Ovary (tissue), 3 donors: ENCODE measurements around the gene ZNF699.
"Not testable (repeated sequence)": the region's sequence is repeated elsewhere in the genome, so short reads cannot be mapped to it uniquely, and the experiment has no call there.

Experiments used
- EP300 ChIP-seq: sonication (generic); formaldehyde crosslinking; IDR thresholded peaks from one replicate; pipeline ENCODE4 v1.6.1; 2017; ENCODE audit warnings: antibody characterized with exemption
- POLR2A ChIP-seq: fragments of 450-650 bp; IDR thresholded peaks from one replicate; pipeline ENCODE4 v1.6.1; 2017; ENCODE audit warnings: antibody characterized with exemption, mild to moderate bottlenecking, moderate library complexity
- TF ChIP-seq, protein P1 (sequence below), 3 donors: fragments of 450-650 bp in 2 of 3; fragments of 200-600 bp in 1 of 3; IDR thresholded peaks; one replicate each; pipeline versions ENCODE4 v1.5.1 to v1.8.0; 2016 to 2022; ENCODE audit warnings: antibody characterized with exemption in 3 of 3, mild to moderate bottlenecking in 1 of 3
- donor health status: DM: no; HTN: no; CAD: no.

- TF ChIP-seq, protein P1, sequence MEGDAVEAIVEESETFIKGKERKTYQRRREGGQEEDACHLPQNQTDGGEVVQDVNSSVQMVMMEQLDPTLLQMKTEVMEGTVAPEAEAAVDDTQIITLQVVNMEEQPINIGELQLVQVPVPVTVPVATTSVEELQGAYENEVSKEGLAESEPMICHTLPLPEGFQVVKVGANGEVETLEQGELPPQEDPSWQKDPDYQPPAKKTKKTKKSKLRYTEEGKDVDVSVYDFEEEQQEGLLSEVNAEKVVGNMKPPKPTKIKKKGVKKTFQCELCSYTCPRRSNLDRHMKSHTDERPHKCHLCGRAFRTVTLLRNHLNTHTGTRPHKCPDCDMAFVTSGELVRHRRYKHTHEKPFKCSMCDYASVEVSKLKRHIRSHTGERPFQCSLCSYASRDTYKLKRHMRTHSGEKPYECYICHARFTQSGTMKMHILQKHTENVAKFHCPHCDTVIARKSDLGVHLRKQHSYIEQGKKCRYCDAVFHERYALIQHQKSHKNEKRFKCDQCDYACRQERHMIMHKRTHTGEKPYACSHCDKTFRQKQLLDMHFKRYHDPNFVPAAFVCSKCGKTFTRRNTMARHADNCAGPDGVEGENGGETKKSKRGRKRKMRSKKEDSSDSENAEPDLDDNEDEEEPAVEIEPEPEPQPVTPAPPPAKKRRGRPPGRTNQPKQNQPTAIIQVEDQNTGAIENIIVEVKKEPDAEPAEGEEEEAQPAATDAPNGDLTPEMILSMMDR (IDR thresholded peaks at IDR 0.05), result not testable (repeated sequence)
- TF ChIP-seq POLR2A, EP300: not testable (repeated sequence)
Measured at GRCh38 chr19:9283485-9283884, 26.2 kb downstream of the ZNF699 start.
